Measurements from ENCODE around the gene CEBPB. TPM values are rescaled to one million over a fixed set of nuclear protein-coding genes. Genes with fewer than 3 reads are reported as not detected.

The CEBPB gene
- total RNA-seq, 6 experiments from 2014 or later, result 57.9 to 62.8 (median 59.8) TPM

GRCh38 chr20:50145566-50145965 lies 45.1 kb upstream of the CEBPB start:
- H3K4me1 Mint-ChIP-seq (ENCODE audit: low read depth), result peaks cover 76% of the 10 kb centered on the region
- H3K27ac Mint-ChIP-seq, result no peak overlapping the region

GRCh38 chr20:50146214-50146613 lies 44.4 kb upstream of the CEBPB start:
- DNase-seq, result no peak
- H3K27ac Mint-ChIP-seq, result peak overlapping the region; percentile 66
- no peaks in the 10 kb centered on the region for H3K9me3 Mint-ChIP-seq
- peaks cover 27% of the 10 kb centered on the region for H3K36me3 Mint-ChIP-seq (ENCODE audit: low read depth)
- peaks cover 2% of the 10 kb centered on the region; the same call in 1 of the 2 replicates for H3K27me3 Mint-ChIP-seq (ENCODE audit: insufficient read depth)
- H3K4me3 Mint-ChIP-seq, result no peak overlapping the region
- TF ChIP-seq, protein P1, sequence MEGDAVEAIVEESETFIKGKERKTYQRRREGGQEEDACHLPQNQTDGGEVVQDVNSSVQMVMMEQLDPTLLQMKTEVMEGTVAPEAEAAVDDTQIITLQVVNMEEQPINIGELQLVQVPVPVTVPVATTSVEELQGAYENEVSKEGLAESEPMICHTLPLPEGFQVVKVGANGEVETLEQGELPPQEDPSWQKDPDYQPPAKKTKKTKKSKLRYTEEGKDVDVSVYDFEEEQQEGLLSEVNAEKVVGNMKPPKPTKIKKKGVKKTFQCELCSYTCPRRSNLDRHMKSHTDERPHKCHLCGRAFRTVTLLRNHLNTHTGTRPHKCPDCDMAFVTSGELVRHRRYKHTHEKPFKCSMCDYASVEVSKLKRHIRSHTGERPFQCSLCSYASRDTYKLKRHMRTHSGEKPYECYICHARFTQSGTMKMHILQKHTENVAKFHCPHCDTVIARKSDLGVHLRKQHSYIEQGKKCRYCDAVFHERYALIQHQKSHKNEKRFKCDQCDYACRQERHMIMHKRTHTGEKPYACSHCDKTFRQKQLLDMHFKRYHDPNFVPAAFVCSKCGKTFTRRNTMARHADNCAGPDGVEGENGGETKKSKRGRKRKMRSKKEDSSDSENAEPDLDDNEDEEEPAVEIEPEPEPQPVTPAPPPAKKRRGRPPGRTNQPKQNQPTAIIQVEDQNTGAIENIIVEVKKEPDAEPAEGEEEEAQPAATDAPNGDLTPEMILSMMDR (IDR thresholded peaks at IDR 0.05), result no peak
- H3K4me1 Mint-ChIP-seq (ENCODE audit: low read depth), result peaks cover 80% of the 10 kb centered on the region

More at GRCh38 chr20:50145566-50145965, 45.1 kb upstream of the CEBPB start:
- H3K4me3 Mint-ChIP-seq, result no peak overlapping the region
- H3K36me3 Mint-ChIP-seq (ENCODE audit: low read depth), result peaks cover 24% of the 10 kb centered on the region
- H3K9me3 Mint-ChIP-seq, result no peaks in the 10 kb centered on the region
- DNase-seq, result no peak
- TF ChIP-seq, protein P1 (IDR thresholded peaks at IDR 0.05), result no peak
- H3K27me3 Mint-ChIP-seq (ENCODE audit: insufficient read depth), result peaks cover 2% of the 10 kb centered on the region; the same call in 1 of the 2 replicates

- peaks cover 83% of the 10 kb centered on the region for H3K4me1 Mint-ChIP-seq (ENCODE audit: low read depth)
Observed at GRCh38 chr20:50146732-50147662, 43.6 kb upstream of the CEBPB start.

DNA sequence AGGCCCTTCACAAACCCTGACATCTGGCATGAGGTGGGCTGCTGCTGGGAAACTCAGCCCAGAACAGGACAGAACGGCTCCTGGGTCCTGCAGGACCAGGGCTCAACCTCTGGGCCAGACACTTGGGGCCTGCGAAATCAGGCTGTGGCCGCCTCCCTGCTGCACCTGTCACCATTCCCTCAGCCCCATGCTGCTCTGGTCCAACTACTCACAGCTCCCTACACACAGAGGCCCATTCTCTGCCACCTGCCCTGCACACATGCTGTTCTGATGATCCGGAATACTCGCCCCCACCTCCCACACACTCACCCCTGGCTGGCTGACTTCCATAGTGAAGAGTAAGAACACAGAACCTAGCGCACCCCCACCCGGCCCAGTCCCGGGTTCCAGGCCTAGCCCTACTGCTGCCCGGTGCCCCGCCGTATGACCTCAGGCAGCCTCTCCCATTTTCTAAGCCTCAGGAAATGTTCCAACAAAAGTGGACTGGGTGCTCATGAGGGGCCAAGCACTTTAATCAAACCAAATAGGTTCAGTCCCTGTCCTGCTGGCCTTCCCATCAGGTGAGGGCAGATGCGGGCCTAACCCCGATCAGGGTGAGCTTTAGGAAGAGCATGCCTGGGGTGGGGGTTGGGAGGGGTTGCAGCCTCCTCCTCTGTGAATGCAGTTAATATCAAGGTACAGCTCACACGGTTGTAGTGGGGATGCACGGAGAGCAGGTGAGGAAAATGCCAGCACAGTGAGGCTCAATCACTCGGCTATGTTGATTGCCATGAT lies 41.0 kb upstream of the CEBPB start:
- Mint-ChIP-seq H3K27ac (no peak overlapping the region), H3K4me3 (no peak overlapping the region), H3K4me1 (ENCODE audit: low read depth) (peaks cover 77% of the 10 kb centered on the region), H3K27me3 (ENCODE audit: insufficient read depth) (peaks cover 2% of the 10 kb centered on the region; the same call in 1 of the 2 replicates), H3K36me3 (ENCODE audit: low read depth) (peaks cover 14% of the 10 kb centered on the region), H3K9me3 (no peaks in the 10 kb centered on the region)
- no peak for DNase-seq
- TF ChIP-seq, protein P1 (IDR thresholded peaks at IDR 0.05), result no peak

More at GRCh38 chr20:50146732-50147662, 43.6 kb upstream of the CEBPB start:
- H3K9me3 Mint-ChIP-seq, result no peaks in the 10 kb centered on the region
- H3K36me3 Mint-ChIP-seq (ENCODE audit: low read depth), result peaks cover 27% of the 10 kb centered on the region
- TF ChIP-seq, protein P1 (IDR thresholded peaks at IDR 0.05), result no peak
- peak overlapping the region; percentile 78 for H3K27ac Mint-ChIP-seq
- peaks cover 2% of the 10 kb centered on the region; the same call in 1 of the 2 replicates for H3K27me3 Mint-ChIP-seq (ENCODE audit: insufficient read depth)
- DNase-seq, result no peak
- H3K4me3 Mint-ChIP-seq, result peak overlapping the region; percentile 51; the same call in 1 of the 2 replicates

DNA sequence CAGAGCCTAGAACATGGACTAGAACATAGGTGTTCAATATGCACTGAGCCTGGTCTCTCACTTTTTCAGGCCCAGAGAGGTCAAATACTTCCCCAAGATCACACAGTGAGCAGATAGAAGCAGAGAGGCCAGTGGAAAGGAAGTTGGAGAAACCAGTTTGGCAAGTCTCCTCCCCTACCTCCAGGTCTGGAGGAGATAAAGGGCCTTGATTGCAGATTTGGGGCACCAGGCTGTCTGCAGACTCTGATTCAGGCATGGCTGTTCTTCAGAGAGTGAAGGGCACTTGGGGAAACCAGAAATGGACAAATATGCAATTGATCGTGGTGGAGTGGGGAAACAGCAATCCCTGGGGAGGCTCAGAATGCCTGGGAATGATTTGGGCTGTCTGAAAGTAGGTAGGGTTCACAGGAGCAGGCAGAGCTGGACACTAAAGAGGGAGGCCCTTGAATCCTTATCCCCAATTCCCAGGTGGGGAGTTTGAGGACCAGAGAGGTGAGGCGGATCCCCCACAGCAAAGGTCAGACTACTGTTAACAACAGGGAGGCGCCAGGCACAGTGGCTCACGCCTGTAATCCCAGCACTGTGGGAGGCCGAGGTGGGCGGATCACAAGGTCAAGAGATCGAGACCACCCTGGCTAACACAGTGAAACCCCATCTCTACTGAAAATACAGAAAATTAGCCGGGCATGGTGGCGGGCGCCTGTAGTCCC lies 39.4 kb upstream of the CEBPB start:
- Mint-ChIP-seq H3K27ac (peak overlapping the region; percentile 44; the same call in 1 of the 2 replicates), H3K4me3 (peak overlapping the region; percentile 89), H3K4me1 (ENCODE audit: low read depth) (peaks cover 72% of the 10 kb centered on the region), H3K27me3 (ENCODE audit: insufficient read depth) (peaks cover 2% of the 10 kb centered on the region; the same call in 1 of the 2 replicates), H3K36me3 (ENCODE audit: low read depth) (peaks cover 14% of the 10 kb centered on the region), H3K9me3 (no peaks in the 10 kb centered on the region)
- TF ChIP-seq, protein P1 (IDR thresholded peaks at IDR 0.05), result no peak
- no peak for DNase-seq
